ENCODE measurements around the gene ZNF791.
"Not testable (repeated sequence)": the region's sequence is repeated elsewhere in the genome, so short reads cannot be mapped to it uniquely, and the experiment has no call there.

The ZNF791 gene

GRCh38 chr19:12611361-12611699 lies 610 bp downstream of the ZNF791 start:
- H3K36me3 ChIP-seq (ENCODE audit: insufficient read depth, low read length): no peaks in the 10 kb centered on the region; the same call in 1 of the 2 replicates
- no peaks in the 10 kb centered on the region for H3K4me1 ChIP-seq (ENCODE audit: insufficient read depth, low read length)
- no peaks in the 10 kb centered on the region for H3K9me3 ChIP-seq (ENCODE audit: control insufficient read depth, insufficient read depth, low read length)
- H3K9ac ChIP-seq (ENCODE audit: low read depth, low read length): peak overlapping the region; percentile 98

DNA sequence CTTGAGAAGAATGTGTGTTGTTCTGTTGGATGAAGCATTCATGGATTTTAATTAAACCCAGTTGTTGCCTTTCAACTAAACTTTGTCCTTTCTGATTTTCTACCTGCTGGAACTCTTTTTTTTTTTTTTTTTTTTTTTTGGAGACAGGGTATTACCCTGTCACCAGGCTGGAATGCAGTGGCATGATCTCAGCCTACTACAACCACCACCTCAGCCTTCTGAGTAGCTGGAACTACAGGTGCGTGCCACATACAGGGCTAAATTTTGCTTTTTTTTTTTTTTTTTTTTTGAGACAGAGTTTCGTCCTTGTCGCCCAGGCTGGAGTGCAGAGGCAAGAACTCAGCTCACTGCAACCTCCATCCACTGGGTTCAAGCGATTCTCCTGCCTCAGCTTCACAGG lies 6.9 kb downstream of the ZNF791 start:
- Histone ChIP-seq H3K4me1 (ENCODE audit: insufficient read depth, low read length) (no peaks in the 10 kb centered on the region), H3K9ac (ENCODE audit: low read depth, low read length) (no peak overlapping the region), H3K9me3 (ENCODE audit: control insufficient read depth, insufficient read depth, low read length) (peaks cover 6% of the 10 kb centered on the region; the same call in 1 of the 2 replicates), H3K36me3 (ENCODE audit: insufficient read depth, low read length) (peaks cover 3% of the 10 kb centered on the region; the same call in 1 of the 2 replicates)

DNA sequence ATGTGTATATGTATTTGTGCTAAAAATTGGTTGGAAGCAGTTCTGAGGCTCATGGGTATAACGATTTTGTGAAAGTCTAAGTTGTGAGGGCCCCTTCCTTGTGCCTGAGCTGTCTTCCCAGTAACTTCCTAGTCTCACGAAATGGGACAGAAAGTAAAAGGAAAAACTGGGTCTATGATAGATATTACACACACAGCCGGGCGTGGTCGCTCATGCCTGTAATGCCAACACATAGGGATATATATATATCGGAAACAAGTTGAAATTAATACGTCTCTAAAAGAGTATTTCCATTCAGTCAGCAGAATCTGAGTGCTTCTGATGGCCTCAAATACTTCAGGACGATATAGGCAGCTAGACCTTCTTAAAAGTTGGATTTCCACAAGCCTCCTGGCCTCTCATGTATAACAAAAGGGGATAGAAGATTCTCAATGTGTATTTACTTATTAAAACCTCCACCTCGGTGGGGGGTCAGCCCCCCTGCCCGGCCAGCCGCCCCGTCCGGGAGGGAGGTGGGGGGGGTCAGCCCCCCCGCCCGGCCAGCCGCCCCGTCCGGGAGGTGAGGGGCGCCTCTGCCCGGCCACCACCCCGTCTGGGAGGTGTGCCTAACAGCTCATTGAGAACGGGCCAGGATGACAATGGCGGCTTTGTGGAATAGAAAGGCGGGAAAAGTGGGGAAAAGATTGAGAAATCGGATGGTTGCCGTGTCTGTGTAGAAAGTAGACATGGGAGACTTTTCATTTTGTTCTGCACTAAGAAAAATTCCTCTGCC lies 10.7 kb downstream of the ZNF791 start:
- not testable (repeated sequence) for H3K9ac ChIP-seq (ENCODE audit: low read depth, low read length); H3K4me1 ChIP-seq (ENCODE audit: insufficient read depth, low read length)
- Histone ChIP-seq H3K9me3 (ENCODE audit: control insufficient read depth, insufficient read depth, low read length) (peaks cover 11% of the 10 kb centered on the region), H3K36me3 (ENCODE audit: insufficient read depth, low read length) (peaks cover 26% of the 10 kb centered on the region; the same call in 1 of the 2 replicates)

DNA sequence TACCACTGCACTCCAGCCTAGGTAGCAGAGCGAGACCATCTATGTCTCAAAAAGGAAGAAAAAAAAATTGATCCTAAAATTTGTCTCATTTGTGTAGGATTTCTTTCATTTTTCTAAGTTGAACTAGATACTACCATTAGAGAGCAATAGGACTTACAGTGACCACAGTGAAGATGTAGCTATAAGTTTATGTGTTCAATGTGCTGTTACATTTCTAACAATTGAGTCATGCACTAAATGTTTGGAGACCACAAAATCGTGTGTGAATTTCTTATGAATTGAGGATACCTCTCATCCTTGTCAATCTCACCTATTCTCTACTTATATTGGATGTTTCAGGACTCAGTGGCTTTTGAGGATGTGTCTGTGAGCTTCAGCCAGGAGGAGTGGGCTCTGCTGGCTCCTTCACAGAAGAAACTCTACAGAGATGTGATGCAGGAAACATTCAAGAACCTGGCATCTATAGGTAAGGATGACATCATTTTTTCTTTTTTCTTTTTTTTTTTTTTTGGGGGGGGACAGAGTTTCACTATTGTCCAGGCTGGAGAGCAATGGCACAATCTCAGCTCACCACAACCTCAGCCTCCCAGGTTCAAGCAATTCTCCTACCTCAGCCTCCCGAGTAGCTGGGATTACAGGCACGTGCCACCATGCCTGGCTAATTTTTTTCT lies 12.8 kb downstream of the ZNF791 start:
- no peak overlapping the region for H3K9ac ChIP-seq (ENCODE audit: low read depth, low read length)
- H3K36me3 ChIP-seq (ENCODE audit: insufficient read depth, low read length): peaks cover 42% of the 10 kb centered on the region
- peaks cover 28% of the 10 kb centered on the region for H3K9me3 ChIP-seq (ENCODE audit: control insufficient read depth, insufficient read depth, low read length)
- H3K4me1 ChIP-seq (ENCODE audit: insufficient read depth, low read length): no peaks in the 10 kb centered on the region

DNA sequence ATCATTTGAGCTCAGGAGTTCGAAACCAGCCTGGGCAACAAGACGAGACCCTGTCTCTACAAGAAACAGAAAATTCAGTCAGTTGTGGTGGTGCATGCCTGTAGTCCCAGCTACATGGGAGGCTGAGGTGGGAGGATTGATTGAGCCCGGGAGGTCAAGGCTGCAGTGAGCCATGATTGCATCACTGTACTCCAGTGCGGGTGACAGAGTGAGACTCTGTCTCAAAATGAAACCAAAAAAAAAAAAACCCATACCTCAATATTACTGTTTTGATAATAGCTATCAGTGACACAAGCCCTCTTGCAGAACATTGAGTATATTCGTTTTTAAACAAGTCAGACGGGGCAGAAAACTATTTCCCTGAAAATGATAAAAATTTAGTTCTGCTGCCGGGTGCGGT lies 16.2 kb downstream of the ZNF791 start:
- Histone ChIP-seq H3K9ac (ENCODE audit: low read depth, low read length) (no peak overlapping the region), H3K36me3 (ENCODE audit: insufficient read depth, low read length) (peaks cover 55% of the 10 kb centered on the region)

GRCh38 chr19:12628040-12629022 lies 17.6 kb downstream of the ZNF791 start:
- no peak overlapping the region for H3K9ac ChIP-seq (ENCODE audit: low read depth, low read length)
- no peaks in the 10 kb centered on the region for H3K4me1 ChIP-seq (ENCODE audit: insufficient read depth, low read length)
- peaks cover 54% of the 10 kb centered on the region for H3K36me3 ChIP-seq (ENCODE audit: insufficient read depth, low read length)
- peaks cover 43% of the 10 kb centered on the region for H3K9me3 ChIP-seq (ENCODE audit: control insufficient read depth, insufficient read depth, low read length)

More for the DNA sequence above, 16.2 kb downstream of the ZNF791 start:
- Histone ChIP-seq H3K4me1 (ENCODE audit: insufficient read depth, low read length) (no peaks in the 10 kb centered on the region), H3K9me3 (ENCODE audit: control insufficient read depth, insufficient read depth, low read length) (peaks cover 45% of the 10 kb centered on the region)

DNA sequence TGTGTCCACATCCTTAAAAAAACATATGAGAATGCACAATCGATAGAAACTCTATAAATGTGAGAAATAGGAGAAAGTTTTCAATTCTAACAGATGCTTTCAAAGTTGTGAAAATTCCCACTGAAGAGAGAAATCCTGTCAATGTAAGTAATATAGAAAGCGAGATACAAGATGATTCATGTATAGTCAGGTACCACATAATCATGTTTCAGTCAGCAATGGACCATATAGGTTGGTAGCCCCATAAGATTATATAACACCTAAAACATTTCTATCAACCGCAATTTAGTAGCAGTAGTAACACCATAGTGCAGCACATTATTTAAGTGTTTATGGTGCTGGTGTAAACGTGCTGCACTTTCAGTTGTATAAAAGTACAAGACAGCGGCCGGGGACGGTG lies 18.5 kb downstream of the ZNF791 start:
- H3K36me3 ChIP-seq (ENCODE audit: insufficient read depth, low read length): peaks cover 51% of the 10 kb centered on the region

GRCh38 chr19:12636631-12637030 lies 25.9 kb downstream of the ZNF791 start:
- Histone ChIP-seq H3K9ac (ENCODE audit: low read depth, low read length) (no peak overlapping the region), H3K4me1 (ENCODE audit: insufficient read depth, low read length) (no peaks in the 10 kb centered on the region)

More for the DNA sequence above, 18.5 kb downstream of the ZNF791 start:
- H3K4me1 ChIP-seq (ENCODE audit: insufficient read depth, low read length): no peaks in the 10 kb centered on the region
- H3K9ac ChIP-seq (ENCODE audit: low read depth, low read length): no peak overlapping the region
- H3K9me3 ChIP-seq (ENCODE audit: control insufficient read depth, insufficient read depth, low read length): peaks cover 40% of the 10 kb centered on the region

GRCh38 chr19:12638611-12639182 lies 28.0 kb downstream of the ZNF791 start:
- Histone ChIP-seq H3K36me3 (ENCODE audit: insufficient read depth, low read length) (no peaks in the 10 kb centered on the region), H3K9ac (ENCODE audit: low read depth, low read length) (no peak overlapping the region), H3K4me1 (ENCODE audit: insufficient read depth, low read length) (no peaks in the 10 kb centered on the region), H3K9me3 (ENCODE audit: control insufficient read depth, insufficient read depth, low read length) (no peaks in the 10 kb centered on the region)

More at GRCh38 chr19:12636631-12637030, 25.9 kb downstream of the ZNF791 start:
- Histone ChIP-seq H3K36me3 (ENCODE audit: insufficient read depth, low read length) (no peaks in the 10 kb centered on the region), H3K9me3 (ENCODE audit: control insufficient read depth, insufficient read depth, low read length) (no peaks in the 10 kb centered on the region)

DNA sequence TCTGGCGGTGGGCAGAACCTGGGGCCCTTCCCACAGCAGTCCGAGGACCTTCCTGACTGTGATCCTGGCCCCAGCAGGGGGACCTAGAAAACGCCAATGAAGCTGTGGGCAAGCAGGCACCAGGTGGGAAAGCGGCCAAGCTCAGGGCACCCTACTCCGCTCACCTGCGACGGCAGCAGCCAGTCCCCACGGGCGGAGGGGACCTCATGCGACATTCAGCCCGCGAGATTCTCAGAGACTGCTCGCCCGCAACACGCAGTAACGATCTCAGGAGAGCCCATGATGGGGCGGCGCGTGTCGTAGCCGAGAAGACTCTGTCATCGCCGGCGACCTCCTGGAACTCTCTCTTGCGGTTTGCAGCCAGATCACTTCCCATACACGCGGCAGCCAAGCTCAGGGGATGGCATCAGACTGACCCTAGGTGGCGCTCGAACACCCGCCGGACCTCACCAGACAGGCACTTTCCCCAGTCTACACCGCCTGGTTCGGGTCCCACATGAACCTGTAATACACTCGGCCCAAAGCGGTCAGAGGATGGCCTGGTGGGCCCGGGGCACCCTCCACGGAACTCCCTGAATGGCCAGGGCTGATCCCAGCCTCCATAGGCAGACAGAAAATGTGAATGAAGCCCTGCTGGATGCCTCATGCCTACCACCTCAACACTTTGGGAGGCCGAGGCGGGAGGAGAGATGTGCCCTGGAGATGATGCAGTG lies 29.3 kb downstream of the ZNF791 start:
- peak overlapping the region; percentile 37; the same call in 1 of the 2 replicates for H3K9ac ChIP-seq (ENCODE audit: low read depth, low read length)
- H3K9me3 ChIP-seq (ENCODE audit: control insufficient read depth, insufficient read depth, low read length): no peaks in the 10 kb centered on the region
- H3K36me3 ChIP-seq (ENCODE audit: insufficient read depth, low read length): no peaks in the 10 kb centered on the region
- no peaks in the 10 kb centered on the region for H3K4me1 ChIP-seq (ENCODE audit: insufficient read depth, low read length)

DNA sequence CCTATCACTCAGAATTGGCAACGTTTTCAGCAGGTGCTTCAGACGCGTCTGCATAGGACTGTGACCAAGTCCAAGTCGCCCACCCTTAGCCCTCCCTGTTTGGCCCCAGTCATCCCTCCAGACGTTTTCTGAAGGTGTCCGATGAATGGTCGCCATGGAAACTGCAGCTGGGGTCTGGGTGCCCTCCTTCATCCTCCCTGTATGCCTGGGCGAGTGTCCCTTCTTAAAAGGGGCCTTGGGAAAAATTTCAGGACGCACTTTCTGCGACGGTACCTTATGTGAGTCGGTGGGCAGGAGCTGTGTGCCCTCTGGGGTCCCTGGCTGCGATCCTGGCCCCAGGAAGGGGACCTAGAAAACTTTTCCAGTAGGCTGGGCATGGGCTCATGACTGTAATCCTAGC lies 30.7 kb downstream of the ZNF791 start:
- Histone ChIP-seq H3K9ac (ENCODE audit: low read depth, low read length) (no peak overlapping the region), H3K36me3 (ENCODE audit: insufficient read depth, low read length) (no peaks in the 10 kb centered on the region), H3K9me3 (ENCODE audit: control insufficient read depth, insufficient read depth, low read length) (no peaks in the 10 kb centered on the region), H3K4me1 (ENCODE audit: insufficient read depth, low read length) (no peaks in the 10 kb centered on the region)

- no peaks in the 10 kb centered on the region for H3K9me3 ChIP-seq (ENCODE audit: control insufficient read depth, insufficient read depth, low read length)
- H3K9ac ChIP-seq (ENCODE audit: low read depth, low read length): no peak overlapping the region
- no peaks in the 10 kb centered on the region for H3K4me1 ChIP-seq (ENCODE audit: insufficient read depth, low read length)
- no peaks in the 10 kb centered on the region for H3K36me3 ChIP-seq (ENCODE audit: insufficient read depth, low read length)
Observed at GRCh38 chr19:12642506-12642905, 31.8 kb downstream of the ZNF791 start.

DNA sequence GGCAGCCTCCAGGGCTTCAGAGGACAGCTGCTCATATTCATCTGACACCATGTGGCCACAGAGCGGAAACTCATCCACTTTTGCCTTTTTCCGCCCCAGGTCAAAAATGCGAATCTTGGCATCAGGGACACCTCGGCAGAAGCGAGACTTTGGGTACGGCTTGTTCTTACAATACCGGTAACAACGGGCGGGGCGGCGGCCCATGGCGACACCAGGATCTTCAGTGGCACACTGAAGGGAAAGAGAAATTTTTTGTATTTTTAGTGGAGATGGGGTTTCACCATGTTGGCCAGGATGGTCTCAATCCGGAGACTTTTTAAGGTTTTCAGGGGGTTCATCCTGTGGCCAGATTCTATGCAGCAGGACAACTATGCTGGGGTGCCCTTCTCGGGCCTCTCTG lies 33.0 kb downstream of the ZNF791 start:
- H3K36me3 ChIP-seq (ENCODE audit: insufficient read depth, low read length); H3K9me3 ChIP-seq (ENCODE audit: control insufficient read depth, insufficient read depth, low read length); H3K9ac ChIP-seq (ENCODE audit: low read depth, low read length); H3K4me1 ChIP-seq (ENCODE audit: insufficient read depth, low read length): not testable (repeated sequence)

Data from ES-I3 (cell line).